KG1 (cell line): Measurements from ENCODE around the gene SPRY2.
"Not testable (repeated sequence)": the region's sequence is repeated elsewhere in the genome, so short reads cannot be mapped to it uniquely, and the experiment has no call there.

ENCODE experiments used
- DNase-seq: peaks from one replicate; lab custom pipeline; 2025; lab: John Stamatoyannopoulos, UW

The SPRY2 gene

DNA sequence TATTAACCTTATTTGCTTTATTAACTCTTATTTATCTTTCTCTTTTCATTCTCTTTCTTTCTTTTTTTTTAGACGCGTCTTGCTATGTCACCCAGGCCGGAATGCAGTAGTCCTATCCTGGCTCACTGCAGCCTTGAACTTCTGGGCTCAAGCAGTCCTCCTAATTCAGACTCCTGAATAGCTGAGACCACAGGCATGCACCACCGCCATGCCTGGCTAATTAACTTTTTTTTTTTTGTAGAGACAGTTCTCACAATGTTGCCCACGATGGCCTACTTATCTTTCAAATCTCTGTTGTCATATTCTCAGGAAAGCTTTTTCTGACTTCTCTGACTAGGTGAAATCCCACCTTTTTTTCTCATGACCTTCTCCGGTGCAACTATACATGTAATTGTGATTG is 7.8 kb upstream of the SPRY2 start:
- DNase-seq = no peak

DNA sequence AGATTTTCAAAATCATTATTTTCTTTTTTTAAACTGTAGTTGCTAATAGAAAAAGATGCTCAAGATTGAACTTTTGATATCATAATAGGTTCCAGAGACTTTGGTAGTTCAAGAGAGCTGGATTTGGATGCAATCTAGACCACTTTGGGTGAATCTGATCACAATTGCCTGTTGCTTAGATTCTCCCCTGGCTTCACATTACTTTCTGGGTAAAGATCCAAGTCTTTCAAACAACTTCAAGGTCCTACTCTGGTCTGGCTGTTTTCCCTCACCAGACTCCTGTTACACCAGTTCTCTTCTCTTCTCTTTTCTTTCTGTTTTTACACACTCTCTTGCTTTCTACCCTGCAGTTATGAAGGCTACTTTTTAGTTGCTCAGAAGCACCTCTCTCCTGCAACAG is 7.4 kb upstream of the SPRY2 start:
- DNase-seq = no peak

DNA sequence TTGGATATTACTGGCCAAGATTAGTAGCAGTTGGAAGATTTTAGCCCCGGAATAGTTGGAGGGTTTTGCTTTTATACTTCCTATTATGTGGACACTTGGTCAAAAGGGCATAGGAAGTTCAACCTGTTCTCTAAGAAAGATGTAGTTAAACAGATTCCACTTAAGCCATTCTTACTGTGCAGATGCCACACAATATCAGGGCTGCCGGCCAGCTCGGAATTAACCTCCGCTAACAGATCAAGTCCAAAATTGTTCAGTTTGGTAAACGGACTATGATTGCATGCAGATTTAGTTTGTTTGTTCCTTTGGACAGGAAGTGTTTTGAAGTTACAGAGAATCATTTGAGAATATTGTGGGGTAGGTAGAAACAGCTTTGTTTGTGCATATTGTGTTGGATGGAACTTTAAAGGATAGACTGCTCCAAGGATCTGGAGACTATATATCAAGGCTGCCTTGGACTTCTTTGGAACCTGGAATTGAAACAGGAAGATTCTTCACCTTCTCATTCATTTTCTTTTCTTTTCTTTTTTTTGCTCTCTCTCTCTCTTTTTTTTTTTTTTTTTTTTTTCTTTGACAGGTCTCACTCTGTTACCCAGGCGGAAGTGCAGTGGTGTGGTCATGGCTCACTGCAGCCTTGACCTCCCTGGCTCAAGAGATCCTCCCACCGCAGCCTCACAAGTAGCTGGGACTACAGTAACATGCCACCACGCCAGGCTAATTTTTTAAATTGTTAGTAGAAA is 5.0 kb upstream of the SPRY2 start:
- DNase-seq = no peak

DNA sequence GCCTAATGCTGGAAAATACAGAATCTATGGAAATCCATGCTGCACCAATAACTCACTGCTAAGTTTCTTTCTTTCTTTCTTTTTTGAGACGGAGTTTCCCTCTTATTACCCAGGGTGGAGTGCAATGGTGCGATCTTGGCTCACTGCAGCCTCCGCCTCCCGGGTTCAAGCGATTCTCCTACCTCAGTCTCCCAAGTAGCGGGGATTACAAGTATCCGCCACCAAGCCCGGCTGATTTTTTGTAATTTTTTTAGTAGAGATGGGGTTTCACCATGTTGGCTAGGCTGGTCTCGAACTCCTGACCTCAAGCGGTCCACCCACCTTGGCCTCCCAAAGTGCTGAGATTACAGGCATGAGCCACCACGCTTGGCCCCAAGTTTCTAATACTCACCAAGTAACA is 3.1 kb upstream of the SPRY2 start:
- not testable (repeated sequence) for DNase-seq

DNA sequence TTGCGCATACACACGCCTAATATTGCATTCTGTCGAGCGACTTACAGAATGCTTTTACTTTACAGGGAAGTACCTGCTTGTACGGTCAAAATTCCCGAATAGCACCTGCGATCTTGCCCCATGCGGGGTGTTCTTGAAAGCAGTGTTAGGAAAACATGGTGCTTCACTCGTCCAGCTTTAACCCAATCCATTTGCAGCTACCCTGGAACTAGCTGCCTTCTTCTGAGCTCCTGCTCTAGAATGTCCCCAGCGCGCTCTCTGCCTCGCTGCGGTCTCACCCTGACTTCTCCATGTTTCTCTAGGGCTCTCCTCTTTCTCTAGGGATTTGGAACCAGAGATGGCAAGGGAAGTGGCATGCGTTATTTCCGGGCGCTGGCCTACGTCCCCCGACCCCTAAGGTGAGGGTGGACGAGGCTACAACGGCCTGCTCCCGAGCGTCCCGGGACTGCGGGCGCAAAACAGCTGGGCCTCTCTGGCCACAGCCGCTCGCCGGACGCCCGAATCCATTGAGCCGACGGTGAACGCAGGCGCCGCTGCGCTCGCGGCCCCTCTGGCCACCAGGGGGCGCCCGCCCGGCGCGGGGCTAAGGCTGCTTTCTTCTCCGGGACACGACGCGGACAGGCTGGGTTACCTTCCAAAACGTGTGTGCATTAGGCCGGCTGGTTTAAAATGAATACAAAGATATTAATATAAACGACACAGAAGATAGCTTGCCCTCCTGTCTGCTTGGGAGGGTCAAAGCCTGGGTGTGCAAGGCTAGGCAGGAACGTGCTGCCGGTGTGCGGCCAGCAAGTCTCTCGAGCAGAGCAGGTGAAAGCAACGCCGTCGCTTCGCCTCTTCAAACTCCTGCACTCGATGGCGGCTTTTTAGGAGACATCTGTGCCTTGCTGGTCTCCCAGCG is 1.8 kb upstream of the SPRY2 start:
- peak; percentile 50 for DNase-seq

DNA sequence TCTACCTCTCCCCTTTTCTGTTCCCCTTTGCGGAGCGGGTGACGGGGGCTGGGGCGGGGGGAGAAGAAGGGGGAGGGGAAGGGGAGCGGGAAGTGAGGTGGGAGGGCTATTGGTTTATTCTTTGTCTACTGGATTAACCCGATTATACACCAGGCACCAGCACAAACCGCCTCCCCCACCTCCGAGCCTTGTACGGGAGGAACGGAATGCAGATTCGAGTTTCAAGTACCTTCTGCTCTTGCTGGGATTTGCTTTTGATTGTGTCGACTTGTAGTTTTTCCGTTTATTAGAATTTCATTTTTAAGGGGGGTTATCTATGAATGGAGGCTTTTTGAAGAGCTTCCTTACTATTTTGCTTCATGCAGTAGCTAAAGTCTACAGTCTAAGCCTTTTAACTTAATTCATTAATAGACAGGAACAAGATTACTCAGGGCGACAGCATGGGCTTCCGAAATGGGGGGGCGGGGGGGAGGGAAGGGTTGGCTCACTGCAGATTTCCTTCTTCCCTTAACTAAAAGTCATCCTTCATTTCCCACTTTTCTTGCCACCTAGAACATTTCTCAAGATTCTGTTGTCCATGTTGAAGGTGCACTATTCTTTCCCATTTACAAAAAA is 937 bp upstream of the SPRY2 start:
- DNase-seq = no peak

DNA sequence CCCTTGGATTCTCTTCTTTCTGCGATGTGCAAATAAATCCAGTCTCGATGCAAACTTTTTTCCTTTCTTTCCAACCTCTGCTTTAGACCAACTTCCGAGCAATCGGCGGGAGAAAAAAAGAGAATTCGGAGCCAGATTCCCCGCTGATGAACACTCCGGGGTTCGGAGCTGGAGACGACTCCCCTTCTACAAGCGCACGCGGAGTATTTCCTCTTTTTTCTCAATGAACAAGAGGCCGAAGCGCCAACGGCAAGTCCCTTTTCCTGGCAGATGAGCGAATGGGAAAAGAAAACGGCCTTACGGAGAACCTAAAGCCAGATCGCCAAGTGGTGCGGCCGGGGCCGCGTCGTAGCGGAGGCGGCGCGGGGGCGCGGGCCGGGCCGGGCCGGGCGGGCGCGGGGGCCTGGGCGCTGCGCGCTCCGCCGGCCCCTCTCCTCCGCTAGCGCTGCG is 250 bp downstream of the SPRY2 start:
- peak; percentile 75 for DNase-seq

DNA sequence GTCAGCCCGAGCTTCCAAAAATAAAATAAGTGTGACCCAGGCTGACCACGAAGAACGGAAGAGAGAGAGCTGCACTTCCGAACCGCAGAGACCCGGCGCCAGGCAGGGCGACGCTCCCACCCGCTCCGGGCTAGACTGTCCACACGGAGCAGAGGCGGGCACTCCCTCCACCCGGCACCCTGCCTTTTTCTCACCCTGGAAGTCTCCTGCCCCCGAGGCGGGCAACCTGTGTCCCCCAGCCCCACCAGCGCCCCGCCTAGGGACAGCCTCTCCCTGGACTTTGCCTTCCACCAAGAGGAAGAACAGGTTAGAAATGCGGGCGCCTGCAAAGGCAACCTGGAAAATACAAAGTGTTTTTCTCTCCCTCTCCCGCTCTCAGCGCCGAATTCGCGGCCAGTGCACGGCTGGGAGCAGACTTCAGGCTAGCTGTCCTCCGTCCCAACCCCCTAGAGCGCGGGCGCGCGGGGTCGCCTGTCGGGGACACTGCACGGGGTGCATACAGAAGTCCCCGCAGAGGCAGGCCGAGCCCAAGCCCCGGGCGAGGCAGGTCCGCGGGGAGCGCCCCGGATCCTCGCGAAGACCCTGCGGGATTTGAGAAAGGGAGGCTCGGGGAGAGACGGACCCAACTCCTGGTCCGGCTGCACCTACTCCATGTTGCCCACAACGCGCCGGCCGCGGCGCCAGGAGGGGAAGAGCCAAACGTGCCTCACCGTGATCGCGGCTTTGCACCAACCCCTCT is 845 bp downstream of the SPRY2 start:
- DNase-seq = peak; percentile 17

DNA sequence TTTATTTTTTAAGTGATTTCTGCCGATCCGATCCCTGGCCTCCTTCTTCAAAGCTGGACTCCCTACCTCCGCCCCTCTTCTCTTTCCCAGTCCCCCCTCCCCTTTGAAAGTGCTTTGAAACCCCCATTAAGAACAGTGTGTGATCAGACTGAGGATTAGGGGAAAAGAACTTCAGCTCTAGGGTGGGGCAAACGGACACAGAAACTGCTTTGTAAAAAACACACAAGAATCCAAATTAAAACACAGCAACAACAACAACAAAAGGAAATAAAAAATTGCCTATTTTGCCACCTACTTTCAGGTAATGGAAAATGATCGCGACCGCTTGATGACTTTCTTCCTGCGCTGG is 1.4 kb downstream of the SPRY2 start:
- DNase-seq = no peak

DNA sequence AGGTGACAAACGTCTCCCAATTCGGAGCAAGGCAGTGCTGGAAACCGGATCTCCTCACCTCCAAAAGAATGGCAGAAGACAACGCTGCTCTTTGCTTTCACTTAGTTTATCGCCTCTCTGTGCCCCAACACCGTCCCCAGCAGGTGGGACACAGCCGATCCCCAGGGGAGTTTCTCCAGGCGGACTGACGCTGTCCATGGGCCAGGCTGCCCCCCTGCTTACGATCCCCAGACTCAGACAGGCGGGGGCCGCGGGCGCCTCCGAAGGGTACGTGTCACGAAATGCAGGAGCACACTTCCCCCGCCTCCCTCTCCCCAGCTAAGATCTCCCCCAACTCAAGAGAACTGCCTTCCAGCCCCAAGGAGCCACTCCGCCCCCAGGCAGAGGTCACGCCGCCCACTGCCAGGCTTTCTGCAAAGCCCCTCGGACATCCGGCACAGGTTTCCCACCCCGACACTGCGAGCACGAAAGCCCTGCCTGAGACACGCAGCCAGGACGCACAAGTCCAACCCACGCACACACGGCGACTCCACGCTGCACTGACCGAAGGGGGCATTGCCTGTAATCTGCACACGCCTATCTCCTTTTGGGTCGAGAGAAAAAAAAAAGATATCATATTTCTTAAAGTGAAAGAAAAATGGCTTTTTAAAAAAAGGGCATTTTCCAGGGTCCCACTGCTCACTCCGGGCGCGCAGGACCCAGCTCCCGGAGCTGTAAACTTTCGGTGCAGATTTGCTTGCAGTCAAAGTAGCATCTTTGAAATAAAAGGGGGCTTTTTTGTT is 2.0 kb downstream of the SPRY2 start:
- DNase-seq = no peak

DNA sequence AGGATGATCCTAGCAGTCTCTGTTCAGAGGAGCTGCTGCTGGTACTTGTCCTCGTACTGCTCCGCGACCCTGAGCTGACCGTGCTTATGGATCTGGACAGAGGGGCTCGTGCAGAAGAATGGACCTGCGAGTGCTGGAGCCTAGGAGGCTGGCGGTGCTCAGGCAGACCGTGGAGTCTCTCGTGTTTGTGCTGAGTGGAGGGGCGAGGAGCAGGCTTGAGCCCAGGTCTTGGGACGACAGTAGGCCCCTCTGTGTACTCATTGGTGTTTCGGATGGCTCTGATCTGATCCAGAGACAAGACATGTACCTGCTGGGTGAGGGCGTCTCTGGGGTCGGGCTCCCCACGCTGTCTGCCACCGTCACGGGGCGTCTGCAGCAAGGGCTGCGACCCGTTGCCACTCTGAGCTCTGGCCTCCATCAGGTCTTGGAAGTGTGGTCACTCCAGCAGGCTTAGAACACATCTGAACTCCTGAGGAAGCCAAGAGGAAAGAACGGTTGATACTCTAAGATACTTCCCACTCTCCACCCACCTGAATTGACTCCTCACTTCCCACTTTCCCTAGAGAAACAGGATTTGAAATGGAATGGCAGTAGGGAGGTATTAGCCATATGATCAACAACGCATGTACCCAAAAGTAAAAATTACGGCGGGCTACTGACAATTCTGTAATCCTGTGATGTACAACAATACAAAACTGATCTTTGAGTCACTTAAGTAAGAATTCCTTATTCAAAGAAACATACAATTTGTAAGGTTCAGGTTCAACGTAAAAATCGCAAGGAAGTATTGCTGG is 3.4 kb downstream of the SPRY2 start:
- no peak for DNase-seq

DNA sequence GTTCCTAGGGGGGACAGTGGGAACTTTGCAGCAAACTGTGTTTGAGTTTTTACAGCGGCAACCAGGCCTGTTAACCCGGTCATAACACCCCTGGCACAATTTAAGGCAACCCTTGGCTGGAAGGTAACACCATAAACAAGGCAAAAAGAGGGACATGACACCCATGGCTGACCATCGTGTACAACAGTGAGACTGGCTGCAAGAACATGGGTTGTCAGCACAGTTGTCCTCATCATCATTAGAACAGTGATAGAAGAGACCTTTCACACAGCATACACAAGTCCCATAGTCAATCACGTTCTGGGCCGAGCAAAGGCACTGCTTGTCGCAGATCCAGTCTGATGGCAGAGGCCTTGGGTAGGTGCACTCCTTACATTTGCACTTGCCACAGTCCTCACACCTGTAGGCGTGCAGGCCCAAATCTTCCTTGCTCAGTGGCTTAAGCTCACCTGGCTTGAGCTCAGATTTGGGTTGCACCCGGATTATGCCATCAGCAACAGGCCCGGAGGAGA is 4.1 kb downstream of the SPRY2 start:
- DNase-seq = no peak

DNA sequence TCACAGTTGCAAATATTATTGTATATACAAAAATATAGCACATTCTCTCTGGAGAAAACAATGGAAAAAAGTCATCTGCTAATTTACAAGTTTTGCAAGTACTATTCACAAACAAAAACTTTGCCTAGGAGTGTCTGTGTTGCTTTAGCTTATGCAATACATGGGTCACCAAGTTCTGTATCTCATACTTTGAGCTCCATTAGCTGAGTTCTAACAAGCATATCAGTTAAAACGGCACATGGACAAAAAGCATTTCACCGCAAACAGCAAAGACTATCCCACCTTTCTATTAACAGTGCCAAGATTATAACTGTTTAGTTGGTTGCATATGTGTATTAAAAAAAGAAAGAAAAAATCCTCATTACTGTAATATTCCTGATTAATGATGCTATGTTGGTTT is 4.6 kb downstream of the SPRY2 start:
- no peak for DNase-seq

DNA sequence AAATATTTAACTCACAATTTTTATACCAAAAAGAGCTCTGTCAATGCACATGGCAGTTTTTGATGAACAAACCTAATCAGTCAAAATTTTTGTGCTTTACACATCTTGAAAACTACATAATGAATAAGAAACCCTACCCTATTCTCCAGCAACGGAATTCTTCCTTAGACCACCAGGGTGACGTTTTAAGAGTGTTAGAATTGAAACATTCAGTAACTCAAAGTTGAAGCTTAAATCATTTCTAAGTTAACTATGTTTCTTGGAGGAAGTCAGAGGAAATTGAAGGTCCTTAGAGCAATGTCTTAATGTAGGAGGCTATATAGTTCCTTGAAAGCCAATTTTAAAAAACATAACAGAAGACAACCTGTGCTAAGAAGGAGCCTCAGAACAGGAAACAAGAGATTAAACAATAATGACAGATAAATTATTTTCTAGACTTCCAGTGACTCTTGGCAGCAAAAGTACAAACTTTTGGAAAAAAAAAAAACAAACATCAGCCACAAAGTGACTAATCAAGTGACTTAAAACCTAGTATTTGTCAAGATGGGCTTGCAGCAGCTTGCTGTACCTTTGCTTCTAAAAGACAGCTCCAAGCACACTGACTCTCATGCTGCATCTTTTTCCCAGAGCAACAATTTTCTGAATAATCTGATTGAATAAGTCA is 6.2 kb downstream of the SPRY2 start:
- no peak for DNase-seq

DNA sequence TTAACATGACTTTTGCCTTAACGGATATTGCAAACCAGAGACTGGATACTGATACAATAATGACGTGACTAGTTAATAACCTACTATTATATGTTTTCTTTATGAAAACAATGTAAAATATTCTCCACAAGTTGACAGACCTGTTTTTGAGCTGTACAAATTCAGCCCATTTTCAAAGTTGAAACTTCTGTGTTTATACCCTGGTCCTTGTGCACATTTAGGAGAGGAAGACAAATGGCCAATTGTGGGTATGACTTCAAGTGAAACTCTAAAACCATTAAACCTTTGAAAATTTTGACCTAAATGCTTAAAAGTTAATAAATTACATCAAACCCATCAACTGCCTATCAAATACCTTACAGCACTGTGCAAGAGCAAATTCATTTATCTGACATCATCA is 8.9 kb downstream of the SPRY2 start:
- no peak for DNase-seq

DNA sequence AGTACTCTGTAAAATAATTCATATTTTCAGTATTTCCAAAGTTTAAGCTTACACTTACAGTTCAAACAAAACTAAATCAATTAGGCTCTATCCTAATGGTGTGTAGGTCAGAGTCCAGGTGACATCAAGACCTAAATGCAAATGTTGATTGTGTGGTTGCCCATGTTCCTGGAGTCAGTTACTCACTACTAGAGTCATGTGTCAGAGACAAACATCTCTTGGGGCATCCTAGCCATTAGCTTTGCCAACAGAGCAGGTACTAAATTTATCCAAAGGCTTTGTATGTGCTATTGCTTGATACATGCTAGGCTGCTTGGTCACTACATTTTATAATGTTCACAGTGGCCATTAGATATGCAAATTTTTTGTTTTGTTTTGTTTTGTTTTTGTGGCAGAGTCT is 11.7 kb downstream of the SPRY2 start:
- DNase-seq = no peak

DNA sequence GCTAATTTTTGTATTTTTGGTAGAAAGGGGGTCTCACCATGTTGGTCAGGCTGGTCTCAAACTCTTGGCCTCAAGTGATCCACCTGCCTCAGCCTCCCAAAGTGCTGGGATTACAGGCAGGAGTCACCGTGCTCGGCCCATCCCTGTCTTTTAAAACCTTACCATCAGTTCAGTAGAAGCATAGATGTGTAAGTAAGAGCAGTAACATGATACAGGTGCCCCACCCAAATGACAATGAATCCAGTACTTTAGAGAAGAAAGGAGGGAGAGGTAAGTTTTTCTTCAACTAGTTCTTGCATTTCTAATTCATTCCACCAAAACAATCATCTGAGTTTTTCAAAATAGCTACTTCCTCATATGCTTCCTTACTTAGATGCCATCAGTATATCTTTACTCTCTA is 21.9 kb downstream of the SPRY2 start:
- no peak for DNase-seq

DNA sequence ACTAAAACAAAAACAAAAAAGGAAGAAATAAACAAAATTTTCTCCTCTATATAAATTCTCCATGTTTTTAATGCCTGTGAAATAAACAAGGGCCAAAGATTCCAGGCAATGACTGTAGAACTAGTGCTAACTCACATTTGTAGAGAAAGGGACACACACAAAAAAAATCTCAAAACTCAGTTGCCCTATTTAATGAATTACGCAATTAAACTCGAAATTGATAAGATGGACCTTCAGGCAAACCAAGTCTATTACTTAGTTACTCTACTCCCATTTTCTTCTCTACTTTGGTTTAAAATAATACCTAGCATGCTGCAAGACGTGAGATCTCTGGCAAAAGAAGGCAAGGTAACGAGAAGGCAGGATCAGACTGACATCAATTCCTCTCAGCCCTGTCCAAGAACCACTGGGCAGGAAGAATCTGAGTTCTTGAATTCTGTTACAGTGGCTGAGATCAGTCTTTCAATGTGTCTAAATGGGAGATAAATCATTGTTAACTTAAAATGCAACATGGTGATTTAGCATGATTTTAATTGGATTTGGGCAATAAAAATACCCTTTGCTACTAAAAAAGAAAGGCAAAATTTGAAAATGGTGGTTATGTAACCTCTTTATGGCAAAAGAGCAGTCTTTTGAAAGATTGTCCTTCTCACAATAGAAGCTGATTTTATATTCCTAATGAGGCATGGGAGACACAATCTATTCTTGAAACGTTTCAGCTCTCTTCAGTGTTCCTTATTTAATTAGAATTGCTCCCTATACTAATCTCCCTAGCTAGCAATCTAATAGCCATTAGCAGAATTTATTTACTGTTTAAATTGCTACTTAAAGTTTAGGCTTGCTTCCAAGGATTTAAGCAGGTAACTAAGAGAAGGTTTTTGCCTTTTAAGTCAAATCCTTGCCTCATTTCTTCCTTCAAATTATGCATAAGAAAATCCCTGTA is 25.9 kb downstream of the SPRY2 start:
- DNase-seq = no peak
